HepG2 (cell line): Measurements from ENCODE around the gene BPHL. TPM values are rescaled to one million over a fixed set of nuclear protein-coding genes. Genes with fewer than 3 reads are reported as not detected.
A peak's percentile ranks its signal among the peaks of the same experiment; 100 is the strongest.

Experiments used
- ATAC-seq: fragments of 200-7000 bp; cut with Tn5 transposase; 3 replicates; pipeline ENCODE4 v1.9.1; 2020; ENCODE audit warnings: mild to moderate bottlenecking, moderate library complexity
- BruUV-seq: library from RNA; stranded (reverse); fragments of 400-500 nt; replicated peaks from 2 replicates; lab custom pipeline; 2021; lab: Mats Ljungman, UMichigan
- CTCF ChIA-PET: fragments of 300-600 bp; formaldehyde crosslinking; extraction: SDS; loops from one replicate; lab custom pipeline; 2021; ENCODE audit warnings: low total read pairs, inconsistent platforms, low intra/inter-chr PET ratio; lab: Yijun Ruan, JAX
- POLR2A ChIA-PET: fragments of 350-600 bp; sonication (Branson Sonifier 250); formaldehyde crosslinking; loops from one replicate; lab custom pipeline; 2020; ENCODE audit warnings: antibody characterized with exemption, inconsistent platforms; lab: Yijun Ruan, JAX
- DNase-seq: peaks from one replicate; pipeline ENCODE4 v3.0.0-alpha.2; 2015; ENCODE audit warnings: low spot score
- FAIRE-seq: peaks from 3 replicates; lab custom pipeline; 2011; peaks lifted over from hg19 to GRCh38; lab: Jason Lieb, UNC
- H2AFZ ChIP-seq: one replicate; pipeline ENCODE4 v1.6.1; 2011; ENCODE audit warnings: low read length, inconsistent platforms
- H3K27ac ChIP-seq: fragments of 300-600 bp; 3 replicates; pipeline ENCODE4 v1.8.0; 2011; ENCODE audit warnings: mixed run types, mild to moderate bottlenecking, mixed read lengths, low read length, inconsistent platforms; ENCODE audit not compliant: insufficient read depth; ENCODE audit errors: extremely low read length
- H3K27me3 ChIP-seq, 2 experiments: fragments of 200-600 bp in 1 of 2; 2 replicates in 1 of 2; 3 replicates in 1 of 2; pipeline versions ENCODE4 v1.6.0 to v1.8.0; 2011; ENCODE audit warnings: low read length in 2 of 2, mild to moderate bottlenecking in 2 of 2, moderate library complexity in 2 of 2, inconsistent platforms in 1 of 2; ENCODE audit not compliant: insufficient read depth in 2 of 2, control insufficient read depth in 1 of 2
- H3K36me3 ChIP-seq, 2 experiments: fragments of 200-600 bp in 1 of 2; replicated peaks in 1 of 2; 2 replicates in 1 of 2; 3 replicates in 1 of 2; pipeline versions ENCODE4 v1.5.1 to v1.8.0; 2011; ENCODE audit warnings: low read length in 2 of 2, inconsistent platforms in 1 of 2; ENCODE audit not compliant: insufficient read depth in 2 of 2, control insufficient read depth in 1 of 2
- H3K4me1 ChIP-seq: 2 replicates; pipeline ENCODE4 v1.5.1; 2012; ENCODE audit warnings: low read length, inconsistent platforms; ENCODE audit not compliant: insufficient read depth
- H3K4me2 ChIP-seq: 2 replicates; pipeline ENCODE4 v1.6.0; 2011; ENCODE audit warnings: low read depth, low read length, inconsistent platforms
- H3K4me3 ChIP-seq, 3 experiments: fragments of 200-600 bp in 1 of 3; sonication (generic), shearing (Covaris generic) in 1 of 3; replicated peaks in 1 of 3; 2 replicates each; pipeline ENCODE4 v1.5.1; 2011 to 2016; ENCODE audit warnings: low read length in 3 of 3, inconsistent platforms in 2 of 3, low read depth in 2 of 3, mild to moderate bottlenecking in 2 of 3, control low read depth in 1 of 3, mixed read lengths in 1 of 3; ENCODE audit not compliant: insufficient read depth in 1 of 3
- H3K79me2 ChIP-seq: one replicate; pipeline ENCODE4 v1.6.1; 2011; ENCODE audit warnings: low read length, inconsistent platforms; ENCODE audit not compliant: insufficient read depth
- H3K9ac ChIP-seq: 2 replicates; pipeline ENCODE4 v1.6.0; 2011; ENCODE audit warnings: mild to moderate bottlenecking, low read depth, low read length, inconsistent platforms; ENCODE audit not compliant: insufficient read depth
- H3K9me3 ChIP-seq: 2 replicates; pipeline ENCODE4 v1.5.1; 2012; ENCODE audit warnings: mild to moderate bottlenecking, low read length
- H4K20me1 ChIP-seq: 2 replicates; pipeline ENCODE4 v1.6.0; 2011; ENCODE audit warnings: inconsistent platforms, mild to moderate bottlenecking, low read length, moderate library complexity; ENCODE audit not compliant: insufficient read depth
- AGO2 ChIP-seq: fragments of 200-400 bp; formaldehyde crosslinking; optimal IDR thresholded peaks from 2 replicates; pipeline ENCODE3; 2017; ENCODE audit warnings: mild to moderate bottlenecking, low read depth, low read length, moderate library complexity
- MYNN ChIP-seq: sonication (generic); formaldehyde crosslinking; IDR thresholded peaks from 2 replicates; pipeline ENCODE4 v1.4.0; 2020; ENCODE audit warnings: mild to moderate bottlenecking, low read depth, missing genetic modification reagents
- RARG ChIP-seq: sonication (generic); formaldehyde crosslinking; IDR thresholded peaks from 2 replicates; pipeline ENCODE4 v1.4.0; 2020; ENCODE audit warnings: low read depth, mild to moderate bottlenecking, missing genetic modification reagents
- RBM22 ChIP-seq: fragments of 200-400 bp; formaldehyde crosslinking; optimal IDR thresholded peaks from 2 replicates; pipeline ENCODE3; 2017; ENCODE audit warnings: mild to moderate bottlenecking, low read length, moderate library complexity
- RBM39 ChIP-seq: fragments of 200-400 bp; formaldehyde crosslinking; IDR thresholded peaks from one replicate; pipeline ENCODE4 v1.6.1; 2018; ENCODE audit warnings: antibody characterized with exemption, mild to moderate bottlenecking, low read depth, low read length; ENCODE audit not compliant: poor library complexity, severe bottlenecking
- STAT5B ChIP-seq: sonication (generic); formaldehyde crosslinking; IDR thresholded peaks from 2 replicates; pipeline ENCODE4 v1.4.0; 2020; ENCODE audit warnings: missing genetic modification reagents
- THAP9 ChIP-seq: sonication (generic); formaldehyde crosslinking; IDR thresholded peaks from 2 replicates; pipeline ENCODE4; 2020; ENCODE audit warnings: missing genetic modification reagents, mild to moderate bottlenecking, borderline replicate concordance
- ZNF512 ChIP-seq: sonication (generic); formaldehyde crosslinking; IDR thresholded peaks from 2 replicates; pipeline ENCODE4 v1.4.0; 2020; ENCODE audit warnings: mild to moderate bottlenecking, missing genetic modification reagents
- ZNF552 ChIP-seq: sonication (generic); formaldehyde crosslinking; IDR thresholded peaks from 2 replicates; pipeline ENCODE4 v1.9.0; 2022; ENCODE audit warnings: missing genetic modification reagents, mild to moderate bottlenecking, borderline replicate concordance
- WGBS: methylation state at CpG from one replicate; pipeline ENCODE4 v1.1.6; 2017; ENCODE audit warnings: low lambda C conversion rate; 5-methylcytosine and 5-hydroxymethylcytosine counted together
- in situ Hi-C: cut with HindIII; loops from 2 replicates; pipeline ENCODE4 v1.10.0; 2017; ENCODE audit warnings: low pct_unique_long_range_greater_than_20kb; ENCODE audit not compliant: extremely low pct_ligation_motif_present
- intact Hi-C: fragments of 100-400 bp; cut with micrococcal nuclease; formaldehyde crosslinking; loops from one replicate; pipeline ENCODE4 v1.10.0; 2022; ENCODE audit not compliant: unreplicated experiment
- polyA plus RNA-seq, 8 experiments: library from polyadenylated mRNA; depleted of rRNA in 3 of 8; stranded (reverse) in 7 of 8; unstranded in 1 of 8; fragments of >200 nt; fragmentation: Illumina TruSeq in 4 of 8; extraction: Trizol in 4 of 8; gene quantifications; 2 replicates each; pipeline versions ENCODE4 v1.2.1 to v1.2.3, GENCODE V29; 2011 to 2016; ENCODE audit warnings: low read depth in 4 of 8, missing spikeins in 1 of 8, mixed read lengths in 1 of 8; ENCODE audit not compliant: insufficient read depth in 1 of 8
- total RNA-seq, 5 experiments: library from RNA; depleted of rRNA; stranded (reverse); fragments of >200 nt; fragmentation: Illumina TruSeq; extraction: Trizol; gene quantifications; 2 replicates each; pipeline ENCODE4 v1.2.3, GENCODE V29; 2016; ENCODE audit warnings: low read depth in 1 of 5
- TF ChIP-seq, protein P1 (sequence below): sonication (generic); formaldehyde crosslinking; IDR thresholded peaks from 2 replicates; pipeline ENCODE4 v1.5.1; 2020; ENCODE audit warnings: mild to moderate bottlenecking, missing genetic modification reagents, moderate library complexity

Gene BPHL
- total and polyA plus RNA-seq, 2 of the 13 experiments (the other 11 are each of a cell fraction or from before 2014, with no cell fraction given), result 37.8 to 39.5 TPM

DNA sequence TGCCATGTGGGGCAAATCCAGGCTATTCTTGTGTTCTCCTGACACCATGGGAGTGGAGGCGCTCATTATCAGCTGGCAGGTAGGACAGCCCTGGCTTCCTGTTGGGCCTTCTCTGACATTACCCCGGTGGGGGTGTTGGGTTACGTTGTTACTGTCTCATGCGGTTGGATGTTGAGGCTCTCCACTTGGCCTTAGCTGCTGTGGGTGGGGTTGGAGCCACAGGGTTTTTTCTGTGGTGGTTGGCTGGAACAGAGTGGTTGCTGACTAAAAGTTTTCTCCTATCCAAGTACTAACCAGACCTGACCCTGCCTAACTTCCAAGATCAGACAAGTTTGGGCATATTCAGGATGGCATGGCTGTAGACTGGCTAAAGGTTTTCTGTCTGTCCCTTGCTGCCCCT lies 30.1 kb upstream of the BPHL start:
- no peak; the same call in 2 of the 3 replicates for ATAC-seq
- no peaks in the 10 kb centered on the region for H4K20me1 ChIP-seq

GRCh38 chr6:3088968-3089367 lies 29.5 kb upstream of the BPHL start:
- in situ Hi-C loops (no loop called here), intact Hi-C loops (no loop called here)
- Histone ChIP-seq H2AFZ (no peak overlapping the region), H3K27ac (no peak overlapping the region), H3K27me3 (no peaks in the 10 kb centered on the region), H3K4me1 (no peaks in the 10 kb centered on the region), H3K79me2 (no peaks in the 10 kb centered on the region), H3K4me2 (no peak overlapping the region), H3K4me3 (no peak overlapping the region), H4K20me1 (no peaks in the 10 kb centered on the region), H3K36me3 (peaks cover 15 to 49% of the 10 kb centered on the region in 2 experiments), H3K9me3 (no peaks in the 10 kb centered on the region), H3K9ac (no peak overlapping the region)
- DNase-seq (no peak), FAIRE-seq (no peak), ATAC-seq (no peak)
- BruUV-seq, result no TSS peak
- ChIA-PET CTCF (no interaction called here), POLR2A (no interaction called here)
- WGBS, result 94% methylated on average over 4 of the region's 4 CpGs
- TF ChIP-seq RBM39 (no peak), ZNF512 (CRISPR knock-in tag) (no peak), ZNF552 (no peak), STAT5B (no peak), THAP9 (CRISPR knock-in tag) (no peak), MYNN (no peak), RARG (CRISPR knock-in tag) (no peak)
- TF ChIP-seq, protein P1, sequence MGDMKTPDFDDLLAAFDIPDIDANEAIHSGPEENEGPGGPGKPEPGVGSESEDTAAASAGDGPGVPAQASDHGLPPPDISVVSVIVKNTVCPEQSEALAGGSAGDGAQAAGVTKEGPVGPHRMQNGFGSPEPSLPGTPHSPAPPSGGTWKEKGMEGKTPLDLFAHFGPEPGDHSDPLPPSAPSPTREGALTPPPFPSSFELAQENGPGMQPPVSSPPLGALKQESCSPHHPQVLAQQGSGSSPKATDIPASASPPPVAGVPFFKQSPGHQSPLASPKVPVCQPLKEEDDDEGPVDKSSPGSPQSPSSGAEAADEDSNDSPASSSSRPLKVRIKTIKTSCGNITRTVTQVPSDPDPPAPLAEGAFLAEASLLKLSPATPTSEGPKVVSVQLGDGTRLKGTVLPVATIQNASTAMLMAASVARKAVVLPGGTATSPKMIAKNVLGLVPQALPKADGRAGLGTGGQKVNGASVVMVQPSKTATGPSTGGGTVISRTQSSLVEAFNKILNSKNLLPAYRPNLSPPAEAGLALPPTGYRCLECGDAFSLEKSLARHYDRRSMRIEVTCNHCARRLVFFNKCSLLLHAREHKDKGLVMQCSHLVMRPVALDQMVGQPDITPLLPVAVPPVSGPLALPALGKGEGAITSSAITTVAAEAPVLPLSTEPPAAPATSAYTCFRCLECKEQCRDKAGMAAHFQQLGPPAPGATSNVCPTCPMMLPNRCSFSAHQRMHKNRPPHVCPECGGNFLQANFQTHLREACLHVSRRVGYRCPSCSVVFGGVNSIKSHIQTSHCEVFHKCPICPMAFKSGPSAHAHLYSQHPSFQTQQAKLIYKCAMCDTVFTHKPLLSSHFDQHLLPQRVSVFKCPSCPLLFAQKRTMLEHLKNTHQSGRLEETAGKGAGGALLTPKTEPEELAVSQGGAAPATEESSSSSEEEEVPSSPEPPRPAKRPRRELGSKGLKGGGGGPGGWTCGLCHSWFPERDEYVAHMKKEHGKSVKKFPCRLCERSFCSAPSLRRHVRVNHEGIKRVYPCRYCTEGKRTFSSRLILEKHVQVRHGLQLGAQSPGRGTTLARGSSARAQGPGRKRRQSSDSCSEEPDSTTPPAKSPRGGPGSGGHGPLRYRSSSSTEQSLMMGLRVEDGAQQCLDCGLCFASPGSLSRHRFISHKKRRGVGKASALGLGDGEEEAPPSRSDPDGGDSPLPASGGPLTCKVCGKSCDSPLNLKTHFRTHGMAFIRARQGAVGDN (CRISPR knock-in tag), result no peak

More for the DNA sequence above, 30.1 kb upstream of the BPHL start:
- POLR2A ChIA-PET, result no interaction called here
- intact Hi-C loops, result no loop called here
- TF ChIP-seq RBM22 (peak; percentile 16), AGO2 (no peak)
- TF ChIP-seq, all 625 proteins: peak for 1
- no peak overlapping the region for H3K4me2 ChIP-seq
- no peaks in the 10 kb centered on the region for H3K9me3 ChIP-seq
- DNase-seq (no peak), FAIRE-seq (no peak)
- H3K9ac ChIP-seq, result no peak overlapping the region
- no peaks in the 10 kb centered on the region for H3K27me3 ChIP-seq
- H3K36me3 ChIP-seq, result peaks cover 19 to 52% of the 10 kb centered on the region in 2 experiments
- BruUV-seq, result no TSS peak
- H3K4me1 ChIP-seq, result no peaks in the 10 kb centered on the region
- H2AFZ ChIP-seq, result no peak overlapping the region
- WGBS, result 92% methylated on average over 2 of the region's 4 CpGs
- H3K79me2 ChIP-seq, result no peaks in the 10 kb centered on the region
- no peak overlapping the region for H3K4me3 ChIP-seq
- CTCF ChIA-PET, result no interaction called here
- no peak overlapping the region for H3K27ac ChIP-seq
- in situ Hi-C loops, result no loop called here
